Stimulated activated CD8-positive, alpha-beta memory T cell treated with anti-CD3 and anti-CD28 coated beads, Interleukin-4, amount 100 ng/mL, for 48 hours (primary cell): ENCODE measurements around the gene SELENON.
A peak's percentile ranks its signal among the peaks of the same experiment; 100 is the strongest.

Source experiments
- DNase-seq: peaks from one replicate; pipeline ENCODE4 v3.0.0-alpha.2; 2020

The SELENON gene

GRCh38 chr1:25793585-25794170, 6.3 kb upstream of the SELENON start:
- DNase-seq = no peak

GRCh38 chr1:25794325-25794724, 5.7 kb upstream of the SELENON start:
- no peak for DNase-seq

GRCh38 chr1:25795211-25795610, 4.8 kb upstream of the SELENON start:
- DNase-seq = no peak

- DNase-seq = peak; percentile 57
These were observed 3.8 kb upstream of the SELENON start for GRCh38 chr1:25795946-25796810.

GRCh38 chr1:25796811-25797458, 3.1 kb upstream of the SELENON start:
- DNase-seq = peak; percentile 95

- DNase-seq = peak; percentile 65
These were observed 2.1 kb upstream of the SELENON start for GRCh38 chr1:25797939-25798338.

GRCh38 chr1:25798666-25799351, 1.2 kb upstream of the SELENON start:
- no peak for DNase-seq

- no peak for DNase-seq
These were observed 550 bp upstream of the SELENON start for GRCh38 chr1:25799352-25799934.

GRCh38 chr1:25800703-25801377, 847 bp downstream of the SELENON start:
- no peak for DNase-seq

- DNase-seq = no peak
These were observed 2.9 kb downstream of the SELENON start for GRCh38 chr1:25802915-25803314.

GRCh38 chr1:25803368-25803767, 3.4 kb downstream of the SELENON start:
- no peak for DNase-seq

- peak; percentile 64 for DNase-seq
These were observed 4.4 kb downstream of the SELENON start for GRCh38 chr1:25804244-25804963.

GRCh38 chr1:25804964-25805862, 5.2 kb downstream of the SELENON start:
- DNase-seq = no peak

GRCh38 chr1:25805863-25806225, 5.9 kb downstream of the SELENON start:
- no peak for DNase-seq

- DNase-seq = no peak
These were observed 6.4 kb downstream of the SELENON start for GRCh38 chr1:25806418-25806817.

- DNase-seq = no peak
These were observed 7.7 kb downstream of the SELENON start for GRCh38 chr1:25807480-25808390.

GRCh38 chr1:25808481-25809244, 8.7 kb downstream of the SELENON start:
- no peak for DNase-seq

- DNase-seq = no peak
These were observed 9.4 kb downstream of the SELENON start for GRCh38 chr1:25809283-25809926.
